Transverse colon (tissue), 4 donors: ENCODE data around the gene SCN9A. TPM values are rescaled to one million over a fixed set of nuclear protein-coding genes. Genes with fewer than 3 reads are reported as not detected.

Experiments
- DNase-seq: peaks from one replicate; pipeline ENCODE4 v3.0.0-alpha.2; 2019
- H3K27ac ChIP-seq, 4 donors: fragments of 200-600 bp; sonication (generic); 2 replicates each; pipeline ENCODE4 v1.5.1; 2016 to 2018; ENCODE audit warnings: inconsistent platforms in 4 of 4
- H3K27me3 ChIP-seq: fragments of 200-600 bp; sonication (generic); 2 replicates; pipeline ENCODE4 v1.5.1; 2017; ENCODE audit warnings: inconsistent platforms
- H3K36me3 ChIP-seq, 4 donors: fragments of 200-600 bp; sonication (generic); 2 replicates each; pipeline ENCODE4 v1.5.1; 2017 to 2019; ENCODE audit warnings: inconsistent platforms in 4 of 4
- H3K4me1 ChIP-seq, 4 donors: fragments of 200-600 bp; sonication (generic); 2 replicates each; pipeline ENCODE4 v1.5.1; 2017 to 2020; ENCODE audit warnings: inconsistent platforms in 4 of 4
- H3K4me3 ChIP-seq, 4 donors: fragments of 200-600 bp; sonication (generic); 1 replicate in 1 of 4; 2 replicates in 3 of 4; pipeline versions ENCODE4 v1.5.1 to v1.6.1; 2017 to 2019; ENCODE audit warnings: inconsistent platforms in 4 of 4
- H3K9me3 ChIP-seq, 2 donors: fragments of 200-600 bp; sonication (generic); 2 replicates each; pipeline ENCODE4 v1.5.1; 2017 to 2019; ENCODE audit warnings: inconsistent platforms in 2 of 2
- EP300 ChIP-seq: sonication (generic); formaldehyde crosslinking; IDR thresholded peaks from one replicate; pipeline ENCODE4 v1.6.1; 2017; ENCODE audit warnings: antibody characterized with exemption, low read depth
- POLR2A ChIP-seq: fragments of 450-650 bp; IDR thresholded peaks from one replicate; pipeline ENCODE4 v1.6.1; 2016; ENCODE audit warnings: antibody characterized with exemption, mild to moderate bottlenecking, moderate library complexity
- POLR2AphosphoS5 ChIP-seq, 3 donors: sonication (generic); formaldehyde crosslinking; IDR thresholded peaks; one replicate each; pipeline ENCODE4 v1.6.1; 2016; ENCODE audit warnings: antibody characterized with exemption in 3 of 3
- WGBS, 2 donors: methylation state at CpG; one replicate each; pipeline ENCODE4 v1.1.5; 2018; ENCODE audit warnings: low coverage in 1 of 2; 5-methylcytosine and 5-hydroxymethylcytosine counted together
- in situ Hi-C, 4 donors: fragments of 200-750 bp; cut with MboI; loops; one replicate each; pipeline versions ENCODE4 v1.15.0 to v1.15.1; 2017; ENCODE audit warnings: low sequenced_read_pairs in 3 of 4, low pct_ligation_motif_present in 1 of 4, low pct_unique_long_range_greater_than_20kb in 1 of 4
- intact Hi-C: fragments of 100-400 bp; cut with DNase I; formaldehyde crosslinking; loops from one replicate; pipeline ENCODE4 v1.15.1; 2023; ENCODE audit warnings: low total_unique reads
- total RNA-seq, 4 donors: library from RNA; depleted of rRNA; stranded (reverse); fragments of >200 nt; gene quantifications; one replicate each; pipeline ENCODE4 v1.1.0, GENCODE V29; 2016
- TF ChIP-seq, protein P1 (sequence below), 5 experiments: fragments of 200-600 bp in 3 of 5; fragments of 450-650 bp in 2 of 5; sonication (generic) in 3 of 5; IDR thresholded peaks; 1 replicate in 2 of 5; 2 replicates in 3 of 5; pipeline ENCODE4 v1.5.1; 2016 to 2017; ENCODE audit warnings: antibody characterized with exemption in 5 of 5, inconsistent platforms in 3 of 5, mild to moderate bottlenecking in 2 of 5, moderate library complexity in 1 of 5

SCN9A gene
- total RNA-seq, 4 donors from 2014 or later: 13.1 to 35.8 (median 24.5) TPM

DNA sequence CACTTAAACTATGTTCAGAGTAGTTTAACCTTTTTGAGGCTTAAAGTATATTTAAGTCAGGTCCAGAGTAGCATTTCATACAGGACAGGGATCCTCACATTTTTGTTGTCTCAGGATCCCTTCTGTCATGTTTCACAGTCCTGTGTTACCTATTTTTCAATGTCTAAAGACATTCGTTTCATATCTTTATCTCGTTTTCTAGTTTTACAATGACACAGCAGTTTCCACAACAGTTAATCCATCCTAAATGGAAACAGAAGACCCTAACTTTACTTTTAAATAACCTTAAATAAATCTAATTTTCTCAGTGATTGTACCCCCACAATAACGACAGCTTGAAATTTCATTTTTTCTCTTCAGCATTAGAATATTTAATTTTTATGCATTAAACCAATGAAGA, 17.3 kb upstream of the SCN9A start:
- Histone ChIP-seq H3K4me1 (no peaks in the 10 kb centered on the region), H3K27ac (no peak overlapping the region), H3K36me3 (no peaks in the 10 kb centered on the region), H3K27me3 (no peaks in the 10 kb centered on the region), H3K4me3 (no peak overlapping the region), H3K9me3 (no peaks in the 10 kb centered on the region)
- in situ Hi-C loops: no loop called here
- intact Hi-C loops: no loop called here
- 71 to 77% methylated on average over 3 of the region's 3 CpGs for WGBS, 2 donors
- no peak for DNase-seq
- TF ChIP-seq POLR2A (no peak), EP300 (no peak), POLR2AphosphoS5 (IDR thresholded peaks at IDR 0.05) (no peak)
- TF ChIP-seq, protein P1, sequence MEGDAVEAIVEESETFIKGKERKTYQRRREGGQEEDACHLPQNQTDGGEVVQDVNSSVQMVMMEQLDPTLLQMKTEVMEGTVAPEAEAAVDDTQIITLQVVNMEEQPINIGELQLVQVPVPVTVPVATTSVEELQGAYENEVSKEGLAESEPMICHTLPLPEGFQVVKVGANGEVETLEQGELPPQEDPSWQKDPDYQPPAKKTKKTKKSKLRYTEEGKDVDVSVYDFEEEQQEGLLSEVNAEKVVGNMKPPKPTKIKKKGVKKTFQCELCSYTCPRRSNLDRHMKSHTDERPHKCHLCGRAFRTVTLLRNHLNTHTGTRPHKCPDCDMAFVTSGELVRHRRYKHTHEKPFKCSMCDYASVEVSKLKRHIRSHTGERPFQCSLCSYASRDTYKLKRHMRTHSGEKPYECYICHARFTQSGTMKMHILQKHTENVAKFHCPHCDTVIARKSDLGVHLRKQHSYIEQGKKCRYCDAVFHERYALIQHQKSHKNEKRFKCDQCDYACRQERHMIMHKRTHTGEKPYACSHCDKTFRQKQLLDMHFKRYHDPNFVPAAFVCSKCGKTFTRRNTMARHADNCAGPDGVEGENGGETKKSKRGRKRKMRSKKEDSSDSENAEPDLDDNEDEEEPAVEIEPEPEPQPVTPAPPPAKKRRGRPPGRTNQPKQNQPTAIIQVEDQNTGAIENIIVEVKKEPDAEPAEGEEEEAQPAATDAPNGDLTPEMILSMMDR (IDR thresholded peaks at IDR 0.05): no peak

DNA sequence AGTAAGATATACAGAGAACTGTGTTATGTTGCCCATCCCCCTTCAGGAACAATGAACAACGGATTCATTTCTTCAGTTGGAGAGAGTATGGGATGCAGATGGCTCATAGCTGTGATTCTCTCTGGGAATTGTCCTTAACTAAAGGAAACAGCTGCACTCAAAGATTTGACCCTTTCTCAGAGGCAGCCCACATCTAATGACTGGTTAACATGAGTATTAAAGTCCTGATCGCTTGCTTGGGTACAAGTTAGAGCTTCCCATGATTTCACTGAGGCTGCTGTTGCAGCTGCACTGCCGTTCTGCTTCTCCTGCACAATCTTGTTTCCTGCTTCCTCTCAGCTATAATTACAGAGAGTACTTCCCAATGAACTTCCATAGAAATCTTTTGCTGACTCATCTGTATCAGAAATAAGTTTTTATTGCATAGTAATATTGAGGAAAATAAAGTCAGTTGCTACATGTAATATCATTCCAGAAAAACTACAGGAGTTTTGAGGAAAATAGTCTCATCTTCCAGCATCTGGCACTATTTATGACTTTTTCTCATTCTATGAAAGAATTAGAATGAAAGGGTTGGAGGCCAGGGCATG, 12.8 kb upstream of the SCN9A start:
- Histone ChIP-seq H3K4me1 (no peaks in the 10 kb centered on the region), H3K27me3 (no peaks in the 10 kb centered on the region), H3K36me3 (no peaks in the 10 kb centered on the region), H3K4me3 (no peak overlapping the region), H3K9me3 (no peaks in the 10 kb centered on the region), H3K27ac (no peak overlapping the region)
- in situ Hi-C loops: no loop called here
- DNase-seq: no peak
- TF ChIP-seq POLR2A (no peak), EP300 (no peak)
- intact Hi-C loops: no loop called here
- WGBS, 2 donors: 32 to 41% methylated on average over 3 of the region's 3 CpGs

DNA sequence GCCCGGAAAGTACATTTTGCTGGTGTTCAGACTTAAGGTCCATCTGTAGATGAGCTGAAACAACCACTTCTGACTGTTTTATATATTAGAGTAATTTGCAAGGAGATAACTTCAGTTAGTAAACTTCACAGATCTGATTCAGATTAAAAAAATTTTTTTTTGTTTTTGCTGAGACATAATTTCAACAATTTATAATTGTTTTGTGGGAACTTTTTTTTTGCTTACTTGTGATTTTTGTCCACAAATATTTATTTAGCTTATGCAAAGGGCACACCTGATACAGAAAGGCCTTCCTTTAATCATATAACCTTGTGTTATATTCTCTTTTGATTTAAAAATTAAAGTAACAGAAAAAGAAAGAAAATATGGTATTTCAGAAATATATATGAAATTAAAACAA, 9.6 kb upstream of the SCN9A start:
- no peak overlapping the region for H3K27ac ChIP-seq
- no peak for TF ChIP-seq EP300
- TF ChIP-seq POLR2AphosphoS5 (IDR thresholded peaks at IDR 0.05): no peak
- TF ChIP-seq, protein P1 (IDR thresholded peaks at IDR 0.05): no peak
- no peak for TF ChIP-seq POLR2A
- no peaks in the 10 kb centered on the region for H3K36me3 ChIP-seq
- no peaks in the 10 kb centered on the region for H3K4me1 ChIP-seq
- WGBS, 2 donors: 91 to 100% methylated on average over 1 of the region's 1 CpG
- no peaks in the 10 kb centered on the region for H3K9me3 ChIP-seq
- no peaks in the 10 kb centered on the region for H3K27me3 ChIP-seq
- in situ Hi-C loops (no loop called here), intact Hi-C loops (no loop called here)
- DNase-seq: no peak
- no peak overlapping the region for H3K4me3 ChIP-seq

DNA sequence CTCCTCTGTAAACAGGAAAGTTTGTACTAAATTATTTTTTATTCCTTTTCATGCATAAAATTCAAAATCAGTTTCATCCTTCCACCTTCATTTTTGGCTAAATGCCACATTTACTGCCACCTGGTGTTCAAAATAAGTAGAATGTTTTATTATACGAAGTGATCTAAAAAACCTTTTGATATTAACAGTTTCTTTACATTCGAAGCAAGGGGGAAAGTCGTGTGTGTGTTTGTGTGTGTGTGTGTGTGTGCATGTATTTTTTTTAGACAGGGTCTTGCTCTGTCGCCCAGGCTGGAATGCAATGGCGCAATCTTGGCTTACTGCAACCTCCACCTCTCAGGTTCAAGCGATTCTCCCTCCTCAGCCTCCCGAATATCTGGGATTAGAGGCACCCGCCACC, 9.0 kb upstream of the SCN9A start:
- Histone ChIP-seq H3K4me3 (no peak overlapping the region), H3K9me3 (no peaks in the 10 kb centered on the region), H3K27ac (no peak overlapping the region), H3K4me1 (no peaks in the 10 kb centered on the region), H3K36me3 (no peaks in the 10 kb centered on the region), H3K27me3 (no peaks in the 10 kb centered on the region)
- DNase-seq: no peak
- WGBS, 2 donors: 34 to 57% methylated on average over 4 to 8 of the region's 8 CpGs
- in situ Hi-C loops (no loop called here), intact Hi-C loops (no loop called here)
- TF ChIP-seq EP300: no peak
- TF ChIP-seq POLR2AphosphoS5 (IDR thresholded peaks at IDR 0.05): no peak
- no peak for TF ChIP-seq POLR2A
- TF ChIP-seq, protein P1 (IDR thresholded peaks at IDR 0.05): peak; percentile 45 to 66 (median 55)

DNA sequence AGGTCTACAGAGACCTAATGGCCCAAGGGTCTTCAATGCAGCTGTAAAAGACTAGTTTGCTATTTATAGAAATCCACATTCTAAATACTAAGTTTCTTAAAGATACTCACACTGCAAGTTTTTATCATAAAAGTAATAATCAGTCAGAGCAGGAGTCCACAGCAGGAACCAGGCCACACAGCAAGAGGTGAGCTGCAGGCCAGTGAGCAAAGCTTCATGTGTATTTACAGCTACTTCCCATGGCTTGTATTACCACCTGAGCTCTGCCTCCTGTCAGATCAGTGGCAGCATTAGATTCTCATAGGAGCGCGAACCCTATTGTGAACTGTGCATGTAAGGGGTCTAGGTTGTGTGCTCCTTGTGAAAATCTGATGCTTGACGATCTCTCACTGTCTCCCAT, 6.7 kb upstream of the SCN9A start:
- H3K9me3 ChIP-seq: no peaks in the 10 kb centered on the region
- no peak overlapping the region for H3K4me3 ChIP-seq
- H3K27me3 ChIP-seq: no peaks in the 10 kb centered on the region
- H3K4me1 ChIP-seq: no peaks in the 10 kb centered on the region
- no peak for DNase-seq
- TF ChIP-seq, protein P1 (IDR thresholded peaks at IDR 0.05): no peak
- TF ChIP-seq EP300 (no peak), POLR2A (no peak), POLR2AphosphoS5 (IDR thresholded peaks at IDR 0.05) (no peak)
- 85 to 90% methylated on average over 2 to 3 of the region's 3 CpGs for WGBS, 2 donors
- H3K27ac ChIP-seq: no peak overlapping the region
- H3K36me3 ChIP-seq: no peaks in the 10 kb centered on the region
- in situ Hi-C loops (no loop called here), intact Hi-C loops (no loop called here)
